Endothelial cell (in vitro differentiated cells): ENCODE results near the gene NEK4. TPM values are rescaled to one million over a fixed set of nuclear protein-coding genes. Genes with fewer than 3 reads are reported as not detected.
"Not testable (repeated sequence)": the region's sequence is repeated elsewhere in the genome, so short reads cannot be mapped to it uniquely, and the experiment has no call there.

ENCODE experiments used
- DNase-seq: peaks from one replicate; pipeline ENCODE4 v3.0.0; 2021; ENCODE audit warnings: low spot score
- H3K27ac Mint-ChIP-seq: one replicate; pipeline ENCODE4 v1.8.0; 2021; ENCODE audit warnings: mixed read lengths, inconsistent platforms; ENCODE audit not compliant: unreplicated experiment
- H3K27me3 Mint-ChIP-seq: one replicate; pipeline ENCODE4 v1.8.0; 2021; ENCODE audit warnings: mild to moderate bottlenecking, moderate library complexity, mixed read lengths, inconsistent platforms; ENCODE audit not compliant: unreplicated experiment
- H3K36me3 Mint-ChIP-seq: one replicate; pipeline ENCODE4 v1.8.0; 2021; ENCODE audit warnings: mild to moderate bottlenecking, low read depth, mixed read lengths, inconsistent platforms; ENCODE audit not compliant: unreplicated experiment
- H3K4me1 Mint-ChIP-seq: one replicate; pipeline ENCODE4 v1.8.0; 2021; ENCODE audit warnings: mild to moderate bottlenecking, mixed read lengths, inconsistent platforms; ENCODE audit not compliant: unreplicated experiment
- H3K4me3 Mint-ChIP-seq: one replicate; pipeline ENCODE4 v1.8.0; 2021; ENCODE audit warnings: mild to moderate bottlenecking, mixed read lengths, inconsistent platforms; ENCODE audit not compliant: unreplicated experiment
- H3K9me3 Mint-ChIP-seq: one replicate; pipeline ENCODE4 v1.8.0; 2021; ENCODE audit warnings: mixed read lengths, inconsistent platforms; ENCODE audit not compliant: unreplicated experiment
- CTCF ChIP-seq: fragments of 200-600 bp; sonication (generic); IDR thresholded peaks from one replicate; pipeline ENCODE4 v1.5.0; 2021; ENCODE audit warnings: antibody characterized with exemption; ENCODE audit not compliant: unreplicated experiment
- total RNA-seq: library from RNA; stranded (reverse); fragmentation: NEBNext Ultra II Directional; extraction: Animal tissue kit (Norgen Biotek cat#: 25700); gene quantifications from one replicate; pipeline ENCODE4 v1.2.1, GENCODE V29; 2021; ENCODE audit not compliant: unreplicated experiment

The NEK4 gene
- total RNA-seq, 1 donor from 2014 or later: 16.9 TPM

GRCh38 chr3:52779837-52780585 lies 9.3 kb upstream of the NEK4 start:
- no peak for DNase-seq

GRCh38 chr3:52779011-52779836 lies 8.5 kb upstream of the NEK4 start:
- Mint-ChIP-seq H3K9me3 (no peaks in the 10 kb centered on the region), H3K27ac (no peak overlapping the region), H3K36me3 (no peaks in the 10 kb centered on the region), H3K4me1 (peaks cover 4% of the 10 kb centered on the region), H3K4me3 (no peak overlapping the region), H3K27me3 (peaks cover 5% of the 10 kb centered on the region)
- TF ChIP-seq CTCF: no peak
- DNase-seq: no peak

More at GRCh38 chr3:52779837-52780585, 9.3 kb upstream of the NEK4 start:
- no peak overlapping the region for H3K27ac Mint-ChIP-seq
- peaks cover 3% of the 10 kb centered on the region for H3K27me3 Mint-ChIP-seq
- no peak for TF ChIP-seq CTCF
- no peaks in the 10 kb centered on the region for H3K9me3 Mint-ChIP-seq
- H3K4me1 Mint-ChIP-seq: peaks cover 4% of the 10 kb centered on the region
- no peaks in the 10 kb centered on the region for H3K36me3 Mint-ChIP-seq
- no peak overlapping the region for H3K4me3 Mint-ChIP-seq

- H3K27me3 Mint-ChIP-seq: peaks cover 5% of the 10 kb centered on the region
- H3K4me3 Mint-ChIP-seq: no peak overlapping the region
- H3K36me3 Mint-ChIP-seq: peaks cover under 1% of the 10 kb centered on the region
- no peak for DNase-seq
- TF ChIP-seq CTCF: no peak
- H3K9me3 Mint-ChIP-seq: no peaks in the 10 kb centered on the region
- H3K4me1 Mint-ChIP-seq: peaks cover 4% of the 10 kb centered on the region
- no peak overlapping the region for H3K27ac Mint-ChIP-seq
Observed at GRCh38 chr3:52777959-52778805, 7.4 kb upstream of the NEK4 start.

- peaks cover 4% of the 10 kb centered on the region for H3K36me3 Mint-ChIP-seq
- no peak within 1 kb of the TSS for H3K4me3 Mint-ChIP-seq
- H3K27ac Mint-ChIP-seq: no peak within 1 kb of the TSS
- peaks cover 5% of the 10 kb centered on the region for H3K27me3 Mint-ChIP-seq
- peaks cover 3% of the 10 kb centered on the region for H3K4me1 Mint-ChIP-seq
- no peak for TF ChIP-seq CTCF
- H3K9me3 Mint-ChIP-seq: no peaks in the 10 kb centered on the region
- DNase-seq: no peak
Observed at GRCh38 chr3:52777127-52777958, 6.6 kb upstream of the NEK4 start, which contains the start of gene ITIH1. Gene ITIH1 (plus strand): TSS chr3:52777599. CDS start chr3:52777616, 17 bp downstream.

GRCh38 chr3:52776486-52776885 lies 5.7 kb upstream of the NEK4 start:
- H3K9me3 Mint-ChIP-seq, H3K36me3 Mint-ChIP-seq, H3K27me3 Mint-ChIP-seq, H3K4me1 Mint-ChIP-seq, H3K27ac Mint-ChIP-seq, H3K4me3 Mint-ChIP-seq, DNase-seq: not testable (repeated sequence)
